Neural cell (in vitro differentiated cells): Measurements from ENCODE around the gene GPATCH3. TPM values are rescaled to one million over a fixed set of nuclear protein-coding genes. Genes with fewer than 3 reads are reported as not detected.

Source experiments
- H2AFZ ChIP-seq: fragments of 200-600, 300-800 bp; sonication (generic), shearing (Covaris generic); 2 replicates; pipeline ENCODE4 v1.6.0; 2014; ENCODE audit warnings: low read depth, mild to moderate bottlenecking, antibody characterized with exemption, low read length, moderate library complexity
- H3F3A ChIP-seq: fragments of 200-600 bp; shearing (Covaris generic); 2 replicates; pipeline ENCODE4 v1.6.1; 2016; ENCODE audit warnings: mild to moderate bottlenecking, moderate library complexity, mixed read lengths, antibody characterized with exemption, low read length; ENCODE audit not compliant: insufficient read depth, poor library complexity, severe bottlenecking
- H3K27ac ChIP-seq: fragments of 200-600, 300-800 bp; sonication (generic), shearing (Covaris generic); 2 replicates; pipeline ENCODE4 v1.5.1; 2014; ENCODE audit warnings: mild to moderate bottlenecking, low read length, moderate library complexity
- H3K27me3 ChIP-seq: fragments of 300-800, 200-600 bp; sonication (generic), shearing (Covaris generic); 2 replicates; pipeline ENCODE4 v1.6.0; 2014; ENCODE audit warnings: mild to moderate bottlenecking, low read depth, low read length, moderate library complexity; ENCODE audit not compliant: insufficient read depth
- H3K36me3 ChIP-seq: fragments of 300-800, 200-600 bp; sonication (generic), shearing (Covaris generic); 2 replicates; pipeline ENCODE4 v1.5.1; 2014; ENCODE audit warnings: mild to moderate bottlenecking, antibody characterized with exemption, low read length, moderate library complexity; ENCODE audit not compliant: insufficient read depth
- H3K4me2 ChIP-seq: fragments of 300-800, 200-600 bp; sonication (generic), shearing (Covaris generic); 2 replicates; pipeline ENCODE4 v1.6.0; 2014; ENCODE audit warnings: mild to moderate bottlenecking, low read length
- H3K4me3 ChIP-seq: fragments of 300-800, 200-600 bp; sonication (generic), shearing (Covaris generic); 2 replicates; pipeline ENCODE4 v1.5.1; 2014; ENCODE audit warnings: mild to moderate bottlenecking, low read length, moderate library complexity
- H3K79me2 ChIP-seq: fragments of 200-600 bp; shearing (Covaris generic); replicated peaks from 2 replicates; pipeline ENCODE4 v1.6.0; 2014; ENCODE audit warnings: mild to moderate bottlenecking, low read length, moderate library complexity; ENCODE audit not compliant: insufficient read depth
- H3K9ac ChIP-seq: fragments of 300-800, 200-600 bp; sonication (generic), shearing (Covaris generic); 2 replicates; pipeline ENCODE4 v1.6.1; 2016; ENCODE audit warnings: mild to moderate bottlenecking, low read length, mixed read lengths
- H3K9me2 ChIP-seq: fragments of 200-600 bp; shearing (Covaris generic); 2 replicates; pipeline ENCODE4 v1.6.1; 2016; ENCODE audit warnings: mild to moderate bottlenecking, low read length, mixed read lengths; ENCODE audit not compliant: insufficient read depth
- H3K9me3 ChIP-seq: fragments of 200-600, 300-800 bp; sonication (generic), shearing (Covaris generic); 2 replicates; pipeline ENCODE4 v1.6.1; 2016; ENCODE audit warnings: mild to moderate bottlenecking, mixed run types, low read length, moderate library complexity, mixed read lengths
- H4K20me1 ChIP-seq: fragments of 200-600 bp; shearing (Covaris generic); 2 replicates; pipeline ENCODE4 v1.6.1; 2016; ENCODE audit warnings: mild to moderate bottlenecking, mixed run types; ENCODE audit not compliant: insufficient read depth
- CTCF ChIP-seq: fragments of 450-650 bp; IDR thresholded peaks from 2 replicates; pipeline ENCODE4 v1.5.1; 2014; ENCODE audit warnings: antibody characterized with exemption, mild to moderate bottlenecking, moderate library complexity; ENCODE audit not compliant: poor library complexity, severe bottlenecking
- EP300 ChIP-seq: fragments of 450-650 bp; conservative IDR thresholded peaks from 2 replicates; pipeline ENCODE4 v1.6.1; 2014; ENCODE audit warnings: antibody characterized with exemption, mild to moderate bottlenecking, moderate library complexity; ENCODE audit not compliant: poor library complexity, severe bottlenecking
- EZH2 ChIP-seq: fragments of 200-600, 300-800 bp; shearing (Covaris generic), sonication (generic); IDR thresholded peaks from 2 replicates; pipeline ENCODE4 v1.6.1; 2014; ENCODE audit warnings: antibody characterized with exemption, low read length, borderline replicate concordance, mild to moderate bottlenecking; ENCODE audit not compliant: insufficient read depth, poor library complexity, severe bottlenecking
- MXI1 ChIP-seq: fragments of 450-650 bp; conservative IDR thresholded peaks from 2 replicates; pipeline ENCODE4 v1.6.1; 2014; ENCODE audit warnings: antibody characterized with exemption, mild to moderate bottlenecking; ENCODE audit not compliant: poor library complexity, severe bottlenecking
- POLR2AphosphoS5 ChIP-seq: IDR thresholded peaks from 2 replicates; pipeline ENCODE4 v1.6.1; 2012
- RAD21 ChIP-seq: fragments of 450-650 bp; conservative IDR thresholded peaks from 2 replicates; pipeline ENCODE4 v1.6.1; 2014; ENCODE audit warnings: antibody characterized with exemption, mild to moderate bottlenecking, moderate library complexity
- REST ChIP-seq: IDR thresholded peaks from 2 replicates; pipeline ENCODE4 v1.6.1; 2012; ENCODE audit warnings: borderline replicate concordance
- SMC3 ChIP-seq: fragments of 450-650 bp; conservative IDR thresholded peaks from 2 replicates; pipeline ENCODE4 v1.6.1; 2014; ENCODE audit warnings: antibody characterized with exemption, mild to moderate bottlenecking, moderate library complexity; ENCODE audit not compliant: poor library complexity
- TAF1 ChIP-seq: IDR thresholded peaks from 2 replicates; pipeline ENCODE4 v1.6.1; 2012; ENCODE audit warnings: low read depth
- polyA plus RNA-seq: library from polyadenylated mRNA; depleted of rRNA; stranded (reverse); fragments of >200 nt; gene quantifications from 2 replicates; pipeline ENCODE4 v1.2.3, GENCODE V29; 2014

GPATCH3 gene
- polyA plus RNA-seq, 1 donor from 2014 or later, result 7.1 TPM

- no peaks in the 10 kb centered on the region for H3K79me2 ChIP-seq
- no peaks in the 10 kb centered on the region for H3K36me3 ChIP-seq
- H3K27ac ChIP-seq, result no peak overlapping the region
- no peak overlapping the region for H3K4me3 ChIP-seq
- H3K4me2 ChIP-seq, result no peak overlapping the region
- H3K27me3 ChIP-seq, result no peaks in the 10 kb centered on the region
- TF ChIP-seq MXI1 (no peak), POLR2AphosphoS5 (no peak), TAF1 (no peak), CTCF (no peak), EP300 (no peak), EZH2 (no peak), RAD21 (no peak), REST (no peak), SMC3 (no peak)
- no peak overlapping the region for H3K9ac ChIP-seq
- H3K9me2 ChIP-seq, result no peaks in the 10 kb centered on the region
- no peaks in the 10 kb centered on the region for H3K9me3 ChIP-seq
- no peaks in the 10 kb centered on the region for H4K20me1 ChIP-seq
- H2AFZ ChIP-seq, result no peak overlapping the region
- no peaks in the 10 kb centered on the region for H3F3A ChIP-seq
Observed at GRCh38 chr1:26942656-26943055, 42.4 kb upstream of the GPATCH3 start.

GRCh38 chr1:26941311-26941710 is 41.0 kb upstream of the GPATCH3 start:
- Histone ChIP-seq H3K4me3 (no peak overlapping the region), H3K79me2 (no peaks in the 10 kb centered on the region), H3K27ac (no peak overlapping the region), H3K9ac (no peak overlapping the region), H3K27me3 (no peaks in the 10 kb centered on the region), H3K4me2 (no peak overlapping the region), H3K9me3 (no peaks in the 10 kb centered on the region), H3F3A (no peaks in the 10 kb centered on the region), H3K9me2 (no peaks in the 10 kb centered on the region), H3K36me3 (no peaks in the 10 kb centered on the region), H4K20me1 (no peaks in the 10 kb centered on the region), H2AFZ (no peak overlapping the region)
- no peak for TF ChIP-seq POLR2AphosphoS5
- TF ChIP-seq EP300, result no peak
- TF ChIP-seq REST, result no peak
- TF ChIP-seq RAD21, result no peak
